Breast epithelium (tissue), 3 donors: Measurements from ENCODE around the gene ANKS4B.

ENCODE experiments used
- POLR2AphosphoS5 ChIP-seq, 3 donors: sonication (generic); formaldehyde crosslinking; IDR thresholded peaks; one replicate each; pipeline ENCODE4 v1.6.1; 2017; ENCODE audit warnings: antibody characterized with exemption in 3 of 3
- TF ChIP-seq, protein P1 (sequence below), 3 donors: fragments of 450-650 bp; IDR thresholded peaks; one replicate each; pipeline ENCODE4 v1.5.1; 2016 to 2017; ENCODE audit warnings: antibody characterized with exemption in 3 of 3, mild to moderate bottlenecking in 3 of 3, moderate library complexity in 3 of 3

DNA sequence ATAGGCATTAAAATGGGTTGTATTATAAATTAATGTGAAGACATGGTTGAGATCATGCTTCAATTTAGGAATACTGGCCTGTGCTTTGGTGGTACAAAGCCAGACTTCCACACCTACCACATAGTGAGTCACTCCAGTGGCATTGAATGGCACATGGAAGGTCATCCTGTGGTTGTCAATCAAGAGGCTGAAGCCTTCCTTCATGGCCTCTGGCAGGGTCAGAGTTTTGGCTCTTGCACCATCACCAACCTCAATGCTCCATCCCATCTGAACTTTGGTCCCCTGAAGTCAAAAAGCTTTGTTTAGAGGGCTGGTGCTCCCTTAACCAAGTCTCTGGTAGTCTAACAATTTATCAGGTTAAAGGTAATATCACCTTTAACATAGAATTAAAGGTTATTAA lies 28.2 kb upstream of the ANKS4B start:
- TF ChIP-seq, protein P1, sequence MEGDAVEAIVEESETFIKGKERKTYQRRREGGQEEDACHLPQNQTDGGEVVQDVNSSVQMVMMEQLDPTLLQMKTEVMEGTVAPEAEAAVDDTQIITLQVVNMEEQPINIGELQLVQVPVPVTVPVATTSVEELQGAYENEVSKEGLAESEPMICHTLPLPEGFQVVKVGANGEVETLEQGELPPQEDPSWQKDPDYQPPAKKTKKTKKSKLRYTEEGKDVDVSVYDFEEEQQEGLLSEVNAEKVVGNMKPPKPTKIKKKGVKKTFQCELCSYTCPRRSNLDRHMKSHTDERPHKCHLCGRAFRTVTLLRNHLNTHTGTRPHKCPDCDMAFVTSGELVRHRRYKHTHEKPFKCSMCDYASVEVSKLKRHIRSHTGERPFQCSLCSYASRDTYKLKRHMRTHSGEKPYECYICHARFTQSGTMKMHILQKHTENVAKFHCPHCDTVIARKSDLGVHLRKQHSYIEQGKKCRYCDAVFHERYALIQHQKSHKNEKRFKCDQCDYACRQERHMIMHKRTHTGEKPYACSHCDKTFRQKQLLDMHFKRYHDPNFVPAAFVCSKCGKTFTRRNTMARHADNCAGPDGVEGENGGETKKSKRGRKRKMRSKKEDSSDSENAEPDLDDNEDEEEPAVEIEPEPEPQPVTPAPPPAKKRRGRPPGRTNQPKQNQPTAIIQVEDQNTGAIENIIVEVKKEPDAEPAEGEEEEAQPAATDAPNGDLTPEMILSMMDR (IDR thresholded peaks at IDR 0.05) = no peak
- TF ChIP-seq POLR2AphosphoS5 (IDR thresholded peaks at IDR 0.05) = no peak
